Gastrocnemius medialis (tissue), 4 donors: ENCODE measurements around the gene DLG4. TPM values are rescaled to one million over a fixed set of nuclear protein-coding genes. Genes with fewer than 3 reads are reported as not detected.

Experiments used
- ATAC-seq, 2 donors: fragments of 150-250 bp; one replicate each; pipeline ENCODE4 v1.9.1; 2016
- DNase-seq, 2 donors: peaks; one replicate each; pipeline ENCODE4 v3.0.0-alpha.2; 2019
- H3K27ac ChIP-seq, 4 donors: fragments of 200-600 bp; sonication (generic); 1 replicate in 1 of 4; 2 replicates in 3 of 4; pipeline ENCODE4 v1.5.1; 2016 to 2018; ENCODE audit warnings: mild to moderate bottlenecking in 2 of 4, moderate library complexity in 1 of 4
- H3K27me3 ChIP-seq, 3 donors: fragments of 200-600 bp; sonication (generic) in 2 of 3; 1 replicate in 1 of 3; 2 replicates in 2 of 3; pipeline versions ENCODE4 v1.5.1 to v1.6.0; 2016 to 2019; ENCODE audit warnings: mild to moderate bottlenecking in 1 of 3, moderate library complexity in 1 of 3
- H3K36me3 ChIP-seq, 2 donors: fragments of 200-600 bp; sonication (generic) in 1 of 2; one replicate each; pipeline ENCODE4 v1.5.1; 2017 to 2018
- H3K4me1 ChIP-seq, 2 donors: fragments of 200-600 bp; sonication (generic) in 1 of 2; one replicate each; pipeline ENCODE4 v1.5.1; 2016 to 2017; ENCODE audit warnings: mild to moderate bottlenecking in 2 of 2
- H3K4me3 ChIP-seq, 4 donors: fragments of 200-600 bp; sonication (generic) in 3 of 4; 1 replicate in 1 of 4; 2 replicates in 3 of 4; pipeline ENCODE4 v1.5.1; 2016 to 2019; ENCODE audit warnings: mild to moderate bottlenecking in 2 of 4
- H3K9me3 ChIP-seq, 3 donors: fragments of 200-600 bp; sonication (generic) in 2 of 3; 1 replicate in 1 of 3; 2 replicates in 2 of 3; pipeline ENCODE4 v1.5.1; 2016 to 2019
- CTCF ChIP-seq, 5 experiments: fragments of 450-650 bp in 3 of 5; fragments of 200-600 bp in 2 of 5; sonication (generic) in 2 of 5; IDR thresholded peaks in 4 of 5; conservative IDR thresholded peaks in 1 of 5; 1 replicate in 4 of 5; 2 replicates in 1 of 5; pipeline ENCODE4 v1.5.1; 2016 to 2019; ENCODE audit warnings: antibody characterized with exemption in 5 of 5, mild to moderate bottlenecking in 3 of 5, moderate library complexity in 3 of 5
- POLR2A ChIP-seq, 2 donors: fragments of 450-650 bp; IDR thresholded peaks; one replicate each; pipeline ENCODE4 v1.6.1; 2017; ENCODE audit warnings: antibody characterized with exemption in 2 of 2, mild to moderate bottlenecking in 2 of 2, moderate library complexity in 2 of 2
- in situ Hi-C, 4 donors: fragments of 200-750 bp; cut with MboI; loops; one replicate each; pipeline versions ENCODE4 v1.15.0 to v1.8.0; 2017; ENCODE audit warnings: low sequenced_read_pairs in 4 of 4
- intact Hi-C: fragments of 100-400 bp; cut with DNase I; formaldehyde crosslinking; loops from one replicate; pipeline ENCODE4 v1.15.1; 2023; ENCODE audit warnings: low total_unique reads
- total RNA-seq, 4 donors: library from RNA; depleted of rRNA; stranded (reverse); fragments of >200 nt; gene quantifications; one replicate each; pipeline versions ENCODE4 v1.1.0 to v1.2.3, GENCODE V29; 2016

The DLG4 gene
- total RNA-seq, 4 donors from 2014 or later: 3.5 to 6.7 (median 5.3) TPM

- H3K4me1 ChIP-seq: no peaks in the 10 kb centered on the region
- ATAC-seq: no peak
- no peak overlapping the region for H3K4me3 ChIP-seq
- DNase-seq: no peak
- TF ChIP-seq POLR2A (IDR thresholded peaks at IDR 0.05) (no peak), CTCF (IDR thresholded peaks at IDR 0.05 in 4 of 5, conservative IDR thresholded peaks at IDR 0.05 in 1 of 5) (no peak)
- H3K27me3 ChIP-seq: peaks cover 5 to 22% (median 7%) of the 10 kb centered on the region in 3 donors
- H3K36me3 ChIP-seq: no peaks in the 10 kb centered on the region
- no peaks in the 10 kb centered on the region for H3K9me3 ChIP-seq
- no peak overlapping the region for H3K27ac ChIP-seq
- in situ Hi-C loops: no loop called here
- intact Hi-C loops: no loop called here
Measured at GRCh38 chr17:7207120-7208001, 12.3 kb downstream of the DLG4 start.

- TF ChIP-seq CTCF (IDR thresholded peaks at IDR 0.05 in 4 of 5, conservative IDR thresholded peaks at IDR 0.05 in 1 of 5) (no peak), POLR2A (IDR thresholded peaks at IDR 0.05) (no peak)
- intact Hi-C loops: no loop called here
- Histone ChIP-seq H3K9me3 (no peaks in the 10 kb centered on the region), H3K27ac (peak overlapping the region; percentile 7 to 54 (median 28)), H3K27me3 (peaks cover 0 to 11% (median 0%) of the 10 kb centered on the region in 3 donors), H3K4me1 (no peaks in the 10 kb centered on the region), H3K4me3 (peak overlapping the region; percentile 49 to 59 (median 54)), H3K36me3 (no peaks in the 10 kb centered on the region)
- ATAC-seq (no peak), DNase-seq (no peak)
- in situ Hi-C loops: no loop called here
Measured at GRCh38 chr17:7205561-7205960, 14.1 kb downstream of the DLG4 start.

GRCh38 chr17:7204828-7205461 lies 14.7 kb downstream of the DLG4 start:
- H3K27me3 ChIP-seq: peaks cover 0 to 11% (median 0%) of the 10 kb centered on the region in 3 donors
- no peaks in the 10 kb centered on the region for H3K36me3 ChIP-seq
- in situ Hi-C loops: no loop called here
- peak overlapping the region; percentile 49 to 59 (median 54) for H3K4me3 ChIP-seq
- peak overlapping the region; percentile 7 to 54 (median 28) for H3K27ac ChIP-seq
- H3K4me1 ChIP-seq: no peaks in the 10 kb centered on the region
- DNase-seq: peak; percentile 33 to 58
- ATAC-seq: peak; percentile 61 to 69
- no peak for TF ChIP-seq POLR2A (IDR thresholded peaks at IDR 0.05)
- TF ChIP-seq CTCF (IDR thresholded peaks at IDR 0.05 in 4 of 5, conservative IDR thresholded peaks at IDR 0.05 in 1 of 5): no peak
- intact Hi-C loops: no loop called here
- no peaks in the 10 kb centered on the region for H3K9me3 ChIP-seq

- Histone ChIP-seq H3K36me3 (no peaks in the 10 kb centered on the region), H3K4me3 (peak overlapping the region in 3 of 4 donors; percentile 49 to 59 (median 50)), H3K27me3 (peaks cover 0 to 11% (median 0%) of the 10 kb centered on the region in 3 donors), H3K27ac (peak overlapping the region in 2 of 4 donors; percentile 9 to 48), H3K9me3 (no peaks in the 10 kb centered on the region), H3K4me1 (no peaks in the 10 kb centered on the region)
- TF ChIP-seq POLR2A (IDR thresholded peaks at IDR 0.05) (no peak), CTCF (IDR thresholded peaks at IDR 0.05 in 4 of 5, conservative IDR thresholded peaks at IDR 0.05 in 1 of 5) (no peak)
- intact Hi-C loops: no loop called here
- DNase-seq (no peak), ATAC-seq (no peak)
- in situ Hi-C loops: no loop called here
Measured at GRCh38 chr17:7204336-7204735, 15.3 kb downstream of the DLG4 start.
